GM19035 (cell line): ENCODE results near the gene DAZ1.
"Not testable (repeated sequence)": the region's sequence is repeated elsewhere in the genome, so short reads cannot be mapped to it uniquely, and the experiment has no call there.

Experiments
- ATAC-seq: cut with Tn5 transposase; IDR thresholded peaks from one replicate; pipeline ENCODE4 v1.9.1; 2021; ENCODE audit not compliant: unreplicated experiment

DAZ1 gene, protein sequence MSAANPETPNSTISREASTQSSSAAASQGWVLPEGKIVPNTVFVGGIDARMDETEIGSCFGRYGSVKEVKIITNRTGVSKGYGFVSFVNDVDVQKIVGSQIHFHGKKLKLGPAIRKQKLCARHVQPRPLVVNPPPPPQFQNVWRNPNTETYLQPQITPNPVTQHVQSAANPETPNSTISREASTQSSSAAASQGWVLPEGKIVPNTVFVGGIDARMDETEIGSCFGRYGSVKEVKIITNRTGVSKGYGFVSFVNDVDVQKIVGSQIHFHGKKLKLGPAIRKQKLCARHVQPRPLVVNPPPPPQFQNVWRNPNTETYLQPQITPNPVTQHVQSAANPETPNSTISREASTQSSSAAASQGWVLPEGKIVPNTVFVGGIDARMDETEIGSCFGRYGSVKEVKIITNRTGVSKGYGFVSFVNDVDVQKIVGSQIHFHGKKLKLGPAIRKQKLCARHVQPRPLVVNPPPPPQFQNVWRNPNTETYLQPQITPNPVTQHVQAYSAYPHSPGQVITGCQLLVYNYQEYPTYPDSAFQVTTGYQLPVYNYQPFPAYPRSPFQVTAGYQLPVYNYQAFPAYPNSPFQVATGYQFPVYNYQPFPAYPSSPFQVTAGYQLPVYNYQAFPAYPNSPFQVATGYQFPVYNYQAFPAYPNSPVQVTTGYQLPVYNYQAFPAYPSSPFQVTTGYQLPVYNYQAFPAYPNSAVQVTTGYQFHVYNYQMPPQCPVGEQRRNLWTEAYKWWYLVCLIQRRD

GRCh38 chrY:23198908-23199307 lies at the start of gene DAZ1:
TSS of gene DAZ1 (minus strand) at chrY:23199008. CDS start at chrY:23198800, 208 bp downstream.
- not testable (repeated sequence) for ATAC-seq

DNA sequence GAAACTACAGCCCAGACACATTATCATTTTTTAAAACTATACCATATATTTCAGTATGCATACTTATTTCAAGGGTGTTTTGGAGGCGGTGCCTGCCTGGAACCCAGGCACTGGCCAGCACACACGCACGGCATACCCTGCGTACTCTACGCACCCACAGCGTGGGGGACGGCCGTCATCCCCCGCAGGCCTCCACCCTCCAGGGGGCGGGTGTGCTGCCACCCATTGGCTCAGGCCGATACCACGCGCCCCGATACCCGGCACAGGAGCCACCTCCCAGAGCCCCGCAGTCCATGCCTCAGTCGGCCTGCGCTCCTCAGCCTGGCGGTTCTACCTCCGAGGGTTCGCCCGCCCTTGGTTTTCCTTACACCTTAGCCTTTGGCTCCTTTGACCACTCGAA lies 20.4 kb upstream of the DAZ1 start, which contains the start of gene DAZ2:
Gene DAZ2 (plus strand): TSS at position 301 of the 400 bp plus-strand sequence. CDS start 208 bp downstream, outside the sequence.
- ATAC-seq, result not testable (repeated sequence)

DNA sequence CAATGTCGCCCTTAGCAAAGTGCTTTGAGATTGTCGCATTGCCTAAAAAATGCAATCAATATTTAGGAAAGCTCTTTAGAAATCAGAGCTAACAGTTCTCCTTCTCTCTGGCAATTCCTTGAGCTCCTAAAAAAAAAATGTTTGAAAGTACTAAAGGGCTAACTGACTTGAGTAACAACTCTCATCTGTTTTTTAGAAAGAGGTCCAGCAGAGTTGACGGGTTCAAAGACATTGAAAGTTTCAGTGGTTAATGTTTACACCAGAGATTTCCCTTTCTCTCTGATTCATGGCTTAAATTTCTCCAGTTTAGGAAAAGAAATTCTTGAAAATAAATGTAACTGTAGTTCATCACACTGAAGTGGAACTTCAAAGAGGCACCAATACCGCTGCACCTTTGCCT lies 11.9 kb upstream of the DAZ1 start:
- not testable (repeated sequence) for ATAC-seq

DNA sequence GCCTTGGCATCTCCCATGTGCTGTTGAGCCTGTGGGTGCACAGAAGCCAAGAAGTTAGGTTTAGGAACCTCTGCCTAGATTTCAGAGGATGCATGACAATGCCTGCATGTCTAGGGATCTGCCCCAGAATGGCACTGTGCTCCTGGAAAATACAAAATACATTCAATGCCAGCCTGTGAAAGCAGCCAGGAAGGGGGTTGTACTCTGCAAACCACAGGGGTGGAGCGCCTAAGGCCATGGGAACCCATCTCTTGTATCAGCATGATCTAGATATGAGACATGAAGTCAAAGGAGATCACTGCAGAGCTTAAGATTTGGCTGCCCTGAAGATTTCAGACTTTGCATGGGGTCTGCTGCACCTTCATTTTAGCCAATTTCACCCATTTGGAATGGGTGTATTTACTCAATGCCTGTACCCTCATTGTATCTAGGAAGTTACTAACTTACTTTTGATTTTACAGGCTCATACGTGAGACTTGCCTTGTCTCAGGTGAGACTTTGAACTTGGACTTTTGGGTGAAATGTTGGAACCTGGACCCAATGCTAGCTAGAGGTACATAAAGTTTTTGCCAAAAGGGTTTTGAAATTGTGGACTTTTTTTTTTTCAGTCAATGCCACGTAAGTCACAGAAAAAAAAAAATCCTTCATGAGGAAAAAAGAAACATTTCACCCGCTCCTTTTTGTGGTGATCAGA lies 11.1 kb upstream of the DAZ1 start:
- not testable (repeated sequence) for ATAC-seq

- not testable (repeated sequence) for ATAC-seq
Observed at GRCh38 chrY:23207455-23207854, 8.6 kb upstream of the DAZ1 start.
